HG03196 (cell line): ENCODE measurements around the gene CCDC12.
"Not testable (repeated sequence)": the region's sequence is repeated elsewhere in the genome, so short reads cannot be mapped to it uniquely, and the experiment has no call there.

ENCODE experiments used
- ATAC-seq: cut with Tn5 transposase; IDR thresholded peaks from one replicate; pipeline ENCODE4 v1.9.1; 2021; ENCODE audit not compliant: unreplicated experiment

Gene CCDC12

GRCh38 chr3:46926039-46926438, 50.5 kb downstream of the CCDC12 start:
- ATAC-seq, result no peak

- ATAC-seq, result no peak
Observed at GRCh38 chr3:46925585-46925934, 51.0 kb downstream of the CCDC12 start.

- no peak for ATAC-seq
Observed at GRCh38 chr3:46924921-46925584, 51.5 kb downstream of the CCDC12 start.

- ATAC-seq, result no peak
Observed at GRCh38 chr3:46923559-46924350, 52.8 kb downstream of the CCDC12 start.

GRCh38 chr3:46922871-46923558, 53.5 kb downstream of the CCDC12 start:
- no peak for ATAC-seq

- ATAC-seq, result no peak
Observed at GRCh38 chr3:46922426-46922825, 54.1 kb downstream of the CCDC12 start.

- ATAC-seq, result no peak
Observed at GRCh38 chr3:46921871-46922271, 54.7 kb downstream of the CCDC12 start.

GRCh38 chr3:46921041-46921440, 55.5 kb downstream of the CCDC12 start:
- ATAC-seq, result no peak

- no peak for ATAC-seq
Observed at GRCh38 chr3:46918634-46919033, 57.9 kb downstream of the CCDC12 start.

GRCh38 chr3:46918202-46918601, 58.3 kb downstream of the CCDC12 start:
- ATAC-seq, result no peak

GRCh38 chr3:46917257-46917656, 59.3 kb downstream of the CCDC12 start:
- ATAC-seq, result no peak

GRCh38 chr3:46916799-46917198, 59.7 kb downstream of the CCDC12 start:
- ATAC-seq, result no peak

GRCh38 chr3:46916278-46916677, 60.3 kb downstream of the CCDC12 start:
- ATAC-seq, result no peak

- ATAC-seq, result no peak
Observed at GRCh38 chr3:46915297-46915822, 61.2 kb downstream of the CCDC12 start.

GRCh38 chr3:46914849-46915248, 61.7 kb downstream of the CCDC12 start:
- ATAC-seq, result no peak

- ATAC-seq, result no peak
Observed at GRCh38 chr3:46913644-46914043, 62.9 kb downstream of the CCDC12 start.

- ATAC-seq, result no peak
Observed at GRCh38 chr3:46912986-46913385, 63.6 kb downstream of the CCDC12 start.

- ATAC-seq, result not testable (repeated sequence)
Observed at GRCh38 chr3:46910914-46911313, 65.6 kb downstream of the CCDC12 start.

- ATAC-seq, result no peak
Observed at GRCh38 chr3:46910166-46910760, 66.3 kb downstream of the CCDC12 start.

GRCh38 chr3:46909535-46910161, 66.9 kb downstream of the CCDC12 start:
- ATAC-seq, result no peak

GRCh38 chr3:46908986-46909534, 67.5 kb downstream of the CCDC12 start:
- ATAC-seq, result no peak
